PC-9 (cell line): ENCODE measurements around the gene REL. TPM values are rescaled to one million over a fixed set of nuclear protein-coding genes. Genes with fewer than 3 reads are reported as not detected.
"Not testable (repeated sequence)": the region's sequence is repeated elsewhere in the genome, so short reads cannot be mapped to it uniquely, and the experiment has no call there.

Experiments used
- BruUV-seq: library from RNA; stranded (reverse); fragments of 400-500 nt; replicated peaks from 2 replicates; lab custom pipeline; 2021; lab: Mats Ljungman, UMichigan
- CTCF ChIA-PET: fragments of 300-600 bp; sonication (Branson Sonifier 250); formaldehyde crosslinking; loops from one replicate; lab custom pipeline; 2022; ENCODE audit warnings: antibody characterized with exemption; lab: Charles Lee
- POLR2A ChIA-PET: fragments of 300-600 bp; sonication (Branson Sonifier 250); formaldehyde crosslinking; loops from one replicate; lab custom pipeline; 2022; ENCODE audit warnings: antibody characterized with exemption; ENCODE audit not compliant: unreplicated experiment; lab: Charles Lee
- DNase-seq, 2 experiments: peaks; one replicate each; pipeline versions ENCODE4 v3.0.0 to v3.0.0-alpha.2; 2015 to 2022; ENCODE audit warnings: mixed read lengths in 1 of 2
- H2AFZ ChIP-seq: fragments of 200-600 bp; sonication (generic); 2 replicates; pipeline ENCODE4 v1.8.1; 2017; ENCODE audit warnings: antibody characterized with exemption
- H3F3A ChIP-seq: fragments of 200-600 bp; sonication (generic); 2 replicates; pipeline ENCODE4 v1.8.1; 2017; ENCODE audit warnings: antibody characterized with exemption, mild to moderate bottlenecking, low read depth; ENCODE audit not compliant: insufficient read depth
- H3K27ac ChIP-seq: fragments of 200-600 bp; sonication (generic); 2 replicates; pipeline ENCODE4 v1.6.1; 2016; ENCODE audit warnings: mixed run types
- H3K27me3 ChIP-seq: fragments of 200-600 bp; sonication (generic); 2 replicates; pipeline ENCODE4 v1.6.1; 2016; ENCODE audit warnings: low read depth, mixed run types; ENCODE audit not compliant: insufficient read depth
- H3K36me3 ChIP-seq: fragments of 200-600 bp; sonication (generic); 2 replicates; pipeline ENCODE4 v1.6.1; 2016; ENCODE audit warnings: low read depth, mixed run types
- H3K4me1 ChIP-seq: fragments of 200-600 bp; sonication (generic); replicated peaks from 2 replicates; pipeline ENCODE4 v1.6.1; 2016; ENCODE audit warnings: mixed run types; ENCODE audit not compliant: insufficient read depth
- H3K4me2 ChIP-seq: fragments of 200-600 bp; sonication (generic); 2 replicates; pipeline ENCODE4 v1.6.1; 2017; ENCODE audit warnings: mixed run types
- H3K4me3 ChIP-seq: fragments of 200-600 bp; sonication (generic); 2 replicates; pipeline ENCODE4 v1.6.1; 2016; ENCODE audit warnings: mixed run types
- H3K79me2 ChIP-seq: fragments of 200-600 bp; sonication (generic); 2 replicates; pipeline ENCODE4 v1.6.1; 2017; ENCODE audit warnings: low read depth, mixed run types
- H3K9me2 ChIP-seq: fragments of 200-600 bp; sonication (generic); 2 replicates; pipeline ENCODE4 v1.8.1; 2017; ENCODE audit warnings: mild to moderate bottlenecking; ENCODE audit not compliant: insufficient read depth
- H3K9me3 ChIP-seq: fragments of 200-600 bp; sonication (generic); 2 replicates; pipeline ENCODE4 v1.8.1; 2016; ENCODE audit warnings: low read depth; ENCODE audit not compliant: insufficient read depth
- H4K20me1 ChIP-seq: fragments of 200-600 bp; sonication (generic); 2 replicates; pipeline ENCODE4 v1.8.1; 2017; ENCODE audit not compliant: insufficient read depth
- EZH2 ChIP-seq: fragments of 200-600 bp; sonication (generic); IDR thresholded peaks from 2 replicates; pipeline ENCODE4 v1.8.0; 2017; ENCODE audit warnings: antibody characterized with exemption, low read depth
- intact Hi-C: fragments of 100-400 bp; cut with micrococcal nuclease; formaldehyde crosslinking; loops from one replicate; pipeline ENCODE4 v1.10.0; 2022; ENCODE audit not compliant: unreplicated experiment
- total RNA-seq: library from RNA; stranded (reverse); gene quantifications from 2 replicates; pipeline ENCODE4 v1.2.3, GENCODE V29; 2021
- TF ChIP-seq, protein P1 (sequence below): fragments of 200-600 bp; sonication (generic); conservative IDR thresholded peaks from 2 replicates; pipeline ENCODE4 v1.6.1; 2017; ENCODE audit warnings: mixed run types, antibody characterized with exemption, mild to moderate bottlenecking, moderate library complexity

The REL gene
- total RNA-seq, 1 experiment from 2014 or later, result 13.3 TPM

DNA sequence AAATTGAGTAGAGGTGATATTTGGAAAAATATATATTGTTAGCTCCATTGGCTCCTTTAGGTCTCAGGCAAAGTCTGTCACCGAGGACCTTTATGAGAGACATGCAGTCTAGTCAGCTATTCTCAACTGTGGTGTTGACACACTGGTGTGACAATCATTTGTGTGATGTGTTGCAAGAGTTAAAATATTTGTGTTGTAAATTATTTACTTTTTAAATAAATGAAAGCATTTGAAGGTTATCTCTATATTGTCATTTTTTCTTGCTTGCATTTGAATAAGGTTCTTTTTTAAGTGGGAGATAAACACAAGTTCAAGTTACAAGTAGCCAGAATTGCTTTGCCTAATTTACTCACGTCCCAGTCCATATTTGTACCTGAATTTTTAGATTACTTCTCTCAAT, 4.3 kb downstream of the REL start:
- H3K9me3 ChIP-seq, result no peaks in the 10 kb centered on the region
- H3K4me1 ChIP-seq, result peaks cover 31% of the 10 kb centered on the region
- CTCF ChIA-PET, result no interaction called here
- BruUV-seq, result no TSS peak
- H3K27ac ChIP-seq, result no peak overlapping the region
- peaks cover 71% of the 10 kb centered on the region for H3K79me2 ChIP-seq
- no peak for DNase-seq
- no peaks in the 10 kb centered on the region for H3K9me2 ChIP-seq
- no peaks in the 10 kb centered on the region for H4K20me1 ChIP-seq
- intact Hi-C loops, result no loop called here
- H2AFZ ChIP-seq, result no peak overlapping the region
- peak overlapping the region; percentile 93 for H3K4me2 ChIP-seq
- TF ChIP-seq EZH2, result no peak
- H3K36me3 ChIP-seq, result 0 out of 2 replicates have a peak, but pooled peaks cover 3% of the 10 kb centered on the region
- peaks cover 16% of the 10 kb centered on the region for H3F3A ChIP-seq
- no peak overlapping the region for H3K4me3 ChIP-seq
- POLR2A ChIA-PET, result interaction anchor here (0.5 to 0.7 kb wide), 2 partner anchors 107 to 130 kb away, joined by 3 to 4 read pairs; partner anchors contain the start of gene PAPOLG
- no peaks in the 10 kb centered on the region for H3K27me3 ChIP-seq

DNA sequence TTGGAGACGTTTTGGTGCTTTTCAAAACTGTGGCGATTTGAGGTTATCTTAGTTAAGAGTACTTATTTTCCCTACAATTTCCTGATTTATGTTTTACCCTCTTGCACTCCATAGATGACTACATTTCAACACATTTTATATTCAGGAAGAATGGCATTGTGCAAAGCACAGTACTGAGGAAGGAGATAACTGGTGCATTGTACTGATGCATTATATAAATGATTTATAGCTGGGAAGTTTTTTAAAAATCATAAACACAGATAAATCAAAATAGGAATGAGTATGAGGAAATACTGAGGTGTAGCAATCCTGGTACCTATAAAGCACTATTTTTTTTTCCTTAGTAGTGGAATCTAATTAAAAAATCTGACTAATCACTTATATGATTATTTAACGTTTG, 5.6 kb downstream of the REL start:
- Histone ChIP-seq H3K79me2 (peaks cover 70% of the 10 kb centered on the region), H2AFZ (no peak overlapping the region), H4K20me1 (no peaks in the 10 kb centered on the region), H3K9me3 (no peaks in the 10 kb centered on the region), H3K9me2 (no peaks in the 10 kb centered on the region), H3K4me2 (no peak overlapping the region), H3K4me3 (no peak overlapping the region), H3K27me3 (no peaks in the 10 kb centered on the region), H3F3A (peaks cover 12% of the 10 kb centered on the region), H3K4me1 (peaks cover 31% of the 10 kb centered on the region), H3K36me3 (0 out of 2 replicates have a peak, but pooled peaks cover 3% of the 10 kb centered on the region), H3K27ac (no peak overlapping the region)
- TF ChIP-seq EZH2, result no peak
- TF ChIP-seq, protein P1, sequence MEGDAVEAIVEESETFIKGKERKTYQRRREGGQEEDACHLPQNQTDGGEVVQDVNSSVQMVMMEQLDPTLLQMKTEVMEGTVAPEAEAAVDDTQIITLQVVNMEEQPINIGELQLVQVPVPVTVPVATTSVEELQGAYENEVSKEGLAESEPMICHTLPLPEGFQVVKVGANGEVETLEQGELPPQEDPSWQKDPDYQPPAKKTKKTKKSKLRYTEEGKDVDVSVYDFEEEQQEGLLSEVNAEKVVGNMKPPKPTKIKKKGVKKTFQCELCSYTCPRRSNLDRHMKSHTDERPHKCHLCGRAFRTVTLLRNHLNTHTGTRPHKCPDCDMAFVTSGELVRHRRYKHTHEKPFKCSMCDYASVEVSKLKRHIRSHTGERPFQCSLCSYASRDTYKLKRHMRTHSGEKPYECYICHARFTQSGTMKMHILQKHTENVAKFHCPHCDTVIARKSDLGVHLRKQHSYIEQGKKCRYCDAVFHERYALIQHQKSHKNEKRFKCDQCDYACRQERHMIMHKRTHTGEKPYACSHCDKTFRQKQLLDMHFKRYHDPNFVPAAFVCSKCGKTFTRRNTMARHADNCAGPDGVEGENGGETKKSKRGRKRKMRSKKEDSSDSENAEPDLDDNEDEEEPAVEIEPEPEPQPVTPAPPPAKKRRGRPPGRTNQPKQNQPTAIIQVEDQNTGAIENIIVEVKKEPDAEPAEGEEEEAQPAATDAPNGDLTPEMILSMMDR, result no peak
- intact Hi-C loops, result no loop called here
- no TSS peak for BruUV-seq
- DNase-seq, result no peak
- POLR2A ChIA-PET, result interaction anchor here (0.6 kb wide), 1 partner anchor 125 kb away, joined by 4 read pairs; no protein-coding TSS in a partner anchor
- CTCF ChIA-PET, result interaction anchor here (0.5 kb wide), 1 partner anchor 30 kb away, joined by 3 read pairs; no protein-coding TSS in a partner anchor

DNA sequence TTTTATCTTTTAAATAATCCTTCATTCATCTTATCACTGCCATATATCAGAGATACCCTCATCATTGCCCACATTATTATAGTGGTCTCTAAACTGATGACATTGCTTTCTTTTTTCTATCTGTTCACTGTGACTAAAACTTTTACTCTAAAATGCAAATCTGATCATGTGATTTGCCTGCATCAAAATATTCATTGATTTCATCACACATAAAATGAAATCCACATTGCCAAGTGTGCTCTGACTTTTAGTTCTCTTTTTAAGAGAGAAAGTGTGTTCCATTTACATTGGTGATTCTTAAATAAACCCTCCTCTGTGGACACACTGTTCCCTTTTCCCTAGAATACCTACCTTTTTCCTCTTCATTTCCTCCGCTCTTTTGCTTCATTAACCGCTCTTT, 7.5 kb downstream of the REL start:
- H3K79me2 ChIP-seq, result peaks cover 53% of the 10 kb centered on the region
- intact Hi-C loops, result no loop called here

DNA sequence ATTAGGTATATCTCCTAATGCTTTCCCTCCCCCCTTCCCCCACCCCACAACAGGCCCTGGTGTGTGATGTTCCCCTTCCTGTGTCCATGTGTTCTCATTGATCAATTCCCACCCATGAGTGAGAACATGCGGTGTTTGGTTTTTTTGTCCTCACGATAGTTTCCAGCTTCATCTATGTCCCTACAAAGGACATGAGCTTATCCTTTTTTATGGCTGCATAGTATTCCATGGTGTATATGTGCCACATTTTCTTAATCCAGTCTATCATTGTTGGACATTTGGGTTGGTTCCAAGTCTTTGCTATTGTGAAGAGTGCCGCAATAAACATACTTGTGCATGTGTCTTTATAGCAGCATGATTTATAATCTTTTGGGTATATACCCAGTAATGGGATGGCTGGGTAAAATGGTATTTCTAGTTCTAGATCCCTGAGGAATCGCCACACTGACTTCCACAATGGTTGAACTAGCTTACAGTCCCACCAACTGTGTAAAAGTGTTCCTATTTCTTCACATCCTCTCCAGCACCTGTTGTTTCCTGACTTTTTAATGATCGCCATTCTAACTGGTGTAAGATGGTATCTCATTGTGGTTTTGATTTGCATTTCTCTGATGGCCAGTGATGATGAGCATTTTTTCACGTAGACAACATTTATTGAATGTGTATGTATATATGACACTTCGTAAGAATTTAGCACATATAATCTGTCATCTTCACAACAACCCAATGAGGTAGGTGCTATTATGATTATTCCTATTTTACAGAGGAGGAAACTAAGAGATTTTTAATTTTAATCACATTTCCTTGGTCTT, 8.4 kb downstream of the REL start:
- H3F3A ChIP-seq, POLR2A ChIA-PET: not testable (repeated sequence)

More for the DNA sequence above, 7.5 kb downstream of the REL start:
- CTCF ChIA-PET, result no interaction called here
- H2AFZ ChIP-seq, result no peak overlapping the region
- 0 out of 2 replicates have a peak, but pooled peaks cover 3% of the 10 kb centered on the region for H3K36me3 ChIP-seq
- DNase-seq, result no peak
- H3K9me2 ChIP-seq, result no peaks in the 10 kb centered on the region
- no peaks in the 10 kb centered on the region for H3K9me3 ChIP-seq
- H4K20me1 ChIP-seq, result no peaks in the 10 kb centered on the region
- no TSS peak for BruUV-seq
- H3K4me3 ChIP-seq, result no peak overlapping the region
- POLR2A ChIA-PET, result no interaction called here
- H3K27me3 ChIP-seq, result no peaks in the 10 kb centered on the region
- no peaks in the 10 kb centered on the region for H3F3A ChIP-seq
- peaks cover 25% of the 10 kb centered on the region for H3K4me1 ChIP-seq
- no peak overlapping the region for H3K4me2 ChIP-seq
- H3K27ac ChIP-seq, result no peak overlapping the region
- no peak for TF ChIP-seq EZH2
- TF ChIP-seq, protein P1, result no peak

More for the DNA sequence above, 8.4 kb downstream of the REL start:
- BruUV-seq, H3K4me3 ChIP-seq, H3K27me3 ChIP-seq, H2AFZ ChIP-seq, H3K36me3 ChIP-seq, H3K9me3 ChIP-seq, H3K4me2 ChIP-seq, H3K9me2 ChIP-seq, H4K20me1 ChIP-seq, DNase-seq, CTCF ChIA-PET, H3K27ac ChIP-seq, intact Hi-C loops: not testable (repeated sequence)
- Histone ChIP-seq H3K79me2 (peaks cover 43% of the 10 kb centered on the region), H3K4me1 (peaks cover 16% of the 10 kb centered on the region)
